Femur (tissue), 1 donor: ENCODE measurements around the gene LPP.
A peak's percentile ranks its signal among the peaks of the same experiment; 100 is the strongest.

Experiments used
- DNase-seq: peaks from one replicate; pipeline ENCODE4 v3.0.0-alpha.2; 2017

LPP gene

GRCh38 chr3:188908002-188908850 is 754.3 kb downstream of the LPP start:
- no peak for DNase-seq

GRCh38 chr3:188911026-188911850 is 757.3 kb downstream of the LPP start:
- no peak for DNase-seq

- no peak for DNase-seq
Observed at GRCh38 chr3:188913084-188913483, 759.1 kb downstream of the LPP start.

- no peak for DNase-seq
Observed at GRCh38 chr3:188914552-188914951, 760.6 kb downstream of the LPP start.

GRCh38 chr3:188915127-188915526 is 761.2 kb downstream of the LPP start:
- DNase-seq = no peak

- no peak for DNase-seq
Observed at GRCh38 chr3:188916934-188917401, 763.0 kb downstream of the LPP start.

GRCh38 chr3:188918093-188918492 is 764.1 kb downstream of the LPP start:
- no peak for DNase-seq

- no peak for DNase-seq
Observed at GRCh38 chr3:188923671-188924070, 769.7 kb downstream of the LPP start.

GRCh38 chr3:188925376-188925775 is 771.4 kb downstream of the LPP start:
- DNase-seq = no peak

GRCh38 chr3:188926111-188926510 is 772.2 kb downstream of the LPP start:
- DNase-seq = no peak

GRCh38 chr3:188926741-188927511 is 773.0 kb downstream of the LPP start:
- peak; percentile 71 for DNase-seq

- DNase-seq = no peak
Observed at GRCh38 chr3:188927971-188928370, 774.0 kb downstream of the LPP start.

GRCh38 chr3:188929137-188929536 is 775.2 kb downstream of the LPP start:
- DNase-seq = no peak

- DNase-seq = no peak
Observed at GRCh38 chr3:188931036-188931435, 777.1 kb downstream of the LPP start.

GRCh38 chr3:188931531-188931930 is 777.6 kb downstream of the LPP start:
- no peak for DNase-seq

- no peak for DNase-seq
Observed at GRCh38 chr3:188934989-188935388, 781.0 kb downstream of the LPP start.

GRCh38 chr3:188936597-188937107 is 782.7 kb downstream of the LPP start:
- DNase-seq = no peak

- no peak for DNase-seq
Observed at GRCh38 chr3:188937389-188937788, 783.4 kb downstream of the LPP start.

- no peak for DNase-seq
Observed at GRCh38 chr3:188938999-188939398, 785.0 kb downstream of the LPP start.

GRCh38 chr3:188939814-188940572 is 786.0 kb downstream of the LPP start:
- no peak for DNase-seq
